Stomach (tissue), 4 donors: ENCODE data around the gene DENND1C.
A peak's percentile ranks its signal among the peaks of the same experiment; 100 is the strongest.

Experiments used
- EP300 ChIP-seq: sonication (generic); formaldehyde crosslinking; IDR thresholded peaks from one replicate; pipeline ENCODE4 v1.6.1; 2017; ENCODE audit warnings: antibody characterized with exemption
- POLR2A ChIP-seq, 4 donors: fragments of 450-650 bp; IDR thresholded peaks; one replicate each; pipeline ENCODE4 v1.6.1; 2016; ENCODE audit warnings: antibody characterized with exemption in 4 of 4, control low read depth in 2 of 4, mild to moderate bottlenecking in 1 of 4, moderate library complexity in 1 of 4
- POLR2AphosphoS5 ChIP-seq, 3 donors: sonication (generic); formaldehyde crosslinking; IDR thresholded peaks; one replicate each; pipeline ENCODE4 v1.6.1; 2016; ENCODE audit warnings: antibody characterized with exemption in 3 of 3
- TF ChIP-seq, protein P1 (sequence below), 7 experiments: fragments of 450-650 bp in 4 of 7; fragments of 200-600 bp in 3 of 7; sonication (generic) in 3 of 7; IDR thresholded peaks; one replicate each; pipeline ENCODE4 v1.5.1; 2016 to 2019; ENCODE audit warnings: antibody characterized with exemption in 7 of 7, control low read depth in 2 of 7, mild to moderate bottlenecking in 1 of 7

- TF ChIP-seq, protein P1, sequence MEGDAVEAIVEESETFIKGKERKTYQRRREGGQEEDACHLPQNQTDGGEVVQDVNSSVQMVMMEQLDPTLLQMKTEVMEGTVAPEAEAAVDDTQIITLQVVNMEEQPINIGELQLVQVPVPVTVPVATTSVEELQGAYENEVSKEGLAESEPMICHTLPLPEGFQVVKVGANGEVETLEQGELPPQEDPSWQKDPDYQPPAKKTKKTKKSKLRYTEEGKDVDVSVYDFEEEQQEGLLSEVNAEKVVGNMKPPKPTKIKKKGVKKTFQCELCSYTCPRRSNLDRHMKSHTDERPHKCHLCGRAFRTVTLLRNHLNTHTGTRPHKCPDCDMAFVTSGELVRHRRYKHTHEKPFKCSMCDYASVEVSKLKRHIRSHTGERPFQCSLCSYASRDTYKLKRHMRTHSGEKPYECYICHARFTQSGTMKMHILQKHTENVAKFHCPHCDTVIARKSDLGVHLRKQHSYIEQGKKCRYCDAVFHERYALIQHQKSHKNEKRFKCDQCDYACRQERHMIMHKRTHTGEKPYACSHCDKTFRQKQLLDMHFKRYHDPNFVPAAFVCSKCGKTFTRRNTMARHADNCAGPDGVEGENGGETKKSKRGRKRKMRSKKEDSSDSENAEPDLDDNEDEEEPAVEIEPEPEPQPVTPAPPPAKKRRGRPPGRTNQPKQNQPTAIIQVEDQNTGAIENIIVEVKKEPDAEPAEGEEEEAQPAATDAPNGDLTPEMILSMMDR (IDR thresholded peaks at IDR 0.05), result no peak
- TF ChIP-seq POLR2A (IDR thresholded peaks at IDR 0.05) (no peak), EP300 (no peak), POLR2AphosphoS5 (IDR thresholded peaks at IDR 0.05) (peak; percentile 29 to 91 (median 85))
These were observed 57.2 kb downstream of the DENND1C start, which contains the start of gene KHSRP for GRCh38 chr19:6424195-6424938.
